8988T (cell line): ENCODE results near the gene FARS2.

Experiments used
- DNase-seq: peaks from one replicate; pipeline ENCODE4 v3.0.0; 2011

FARS2 gene

DNA sequence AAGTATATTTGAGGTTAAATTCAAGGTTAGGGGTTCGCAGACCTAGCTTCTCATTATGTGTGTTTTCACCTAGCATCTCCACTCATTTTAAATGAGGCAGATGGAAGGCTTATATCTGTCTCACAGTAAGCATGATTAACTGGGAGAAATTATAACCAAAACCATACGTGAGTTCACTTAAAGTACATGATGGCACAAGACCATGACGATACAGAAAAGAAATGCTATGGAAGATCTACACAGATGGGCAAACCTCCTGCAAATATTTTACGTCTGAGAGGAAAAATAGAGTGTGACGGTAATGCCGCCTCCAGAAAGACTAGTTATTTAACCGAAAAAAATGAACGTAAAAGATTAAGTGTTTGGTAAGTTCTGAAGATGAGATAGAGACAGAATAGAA lies 337.8 kb downstream of the FARS2 start:
- no peak for DNase-seq

GRCh38 chr6:5605937-5606336 lies 344.6 kb downstream of the FARS2 start:
- no peak for DNase-seq

DNA sequence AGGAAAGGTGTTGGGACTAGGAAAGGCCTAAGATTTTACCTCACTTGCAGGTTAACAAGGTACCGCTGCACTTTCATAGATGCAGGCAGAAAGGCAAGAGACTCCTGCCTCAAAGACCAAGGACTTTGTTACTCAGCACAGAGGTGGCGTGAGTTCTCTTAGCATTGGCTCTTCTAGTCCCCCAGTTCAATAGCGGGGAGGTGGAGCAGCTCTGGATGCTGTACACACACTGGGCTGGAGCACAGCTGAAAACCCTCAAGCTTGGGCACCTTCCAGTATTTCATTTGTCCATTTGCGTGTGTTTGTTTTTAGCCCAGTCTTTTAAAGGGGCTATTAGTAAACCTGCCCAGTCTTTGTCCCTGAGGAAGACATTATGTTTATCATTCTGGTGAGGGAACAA lies 345.2 kb downstream of the FARS2 start:
- DNase-seq, result no peak

DNA sequence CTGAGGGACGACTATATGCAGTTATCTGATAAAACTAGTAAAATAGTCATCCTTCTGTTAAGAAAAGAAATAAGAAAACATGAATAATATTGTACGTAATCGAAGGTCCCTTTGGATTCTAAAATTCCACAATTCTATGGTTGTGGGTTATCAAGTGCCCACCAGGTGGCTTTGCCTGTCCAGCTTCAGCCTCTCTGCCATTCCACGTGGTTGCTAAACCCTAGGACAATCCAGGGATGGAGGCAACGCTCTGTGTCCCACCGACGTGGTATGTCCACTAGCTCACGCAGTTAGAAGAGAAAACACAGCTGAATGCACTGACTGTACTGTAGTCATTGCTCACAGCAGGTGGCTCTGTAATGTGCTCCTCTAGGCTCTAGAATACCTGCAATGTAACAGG lies 349.3 kb downstream of the FARS2 start:
- no peak for DNase-seq

- DNase-seq, result no peak
These were observed 355.9 kb downstream of the FARS2 start for GRCh38 chr6:5617179-5617578.

DNA sequence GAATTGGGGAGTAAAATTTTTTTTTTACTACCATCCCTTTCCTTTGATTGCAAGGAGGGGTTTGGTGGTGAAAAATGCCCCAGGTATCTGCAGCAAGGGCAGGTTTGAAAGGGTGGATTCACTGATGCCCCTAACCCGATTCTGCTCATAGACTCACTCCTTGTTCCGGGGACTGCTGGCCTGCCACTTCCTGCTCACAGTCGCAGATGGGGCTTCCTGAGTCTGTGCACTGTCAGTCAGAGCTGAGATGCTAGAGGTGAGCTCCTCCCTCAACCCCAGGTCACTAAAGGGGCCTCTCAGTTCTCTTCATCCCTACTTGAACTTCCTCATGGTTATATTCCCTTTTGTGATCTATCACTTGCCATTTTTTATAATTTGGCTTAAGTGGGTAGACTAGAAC lies 357.9 kb downstream of the FARS2 start:
- no peak for DNase-seq

DNA sequence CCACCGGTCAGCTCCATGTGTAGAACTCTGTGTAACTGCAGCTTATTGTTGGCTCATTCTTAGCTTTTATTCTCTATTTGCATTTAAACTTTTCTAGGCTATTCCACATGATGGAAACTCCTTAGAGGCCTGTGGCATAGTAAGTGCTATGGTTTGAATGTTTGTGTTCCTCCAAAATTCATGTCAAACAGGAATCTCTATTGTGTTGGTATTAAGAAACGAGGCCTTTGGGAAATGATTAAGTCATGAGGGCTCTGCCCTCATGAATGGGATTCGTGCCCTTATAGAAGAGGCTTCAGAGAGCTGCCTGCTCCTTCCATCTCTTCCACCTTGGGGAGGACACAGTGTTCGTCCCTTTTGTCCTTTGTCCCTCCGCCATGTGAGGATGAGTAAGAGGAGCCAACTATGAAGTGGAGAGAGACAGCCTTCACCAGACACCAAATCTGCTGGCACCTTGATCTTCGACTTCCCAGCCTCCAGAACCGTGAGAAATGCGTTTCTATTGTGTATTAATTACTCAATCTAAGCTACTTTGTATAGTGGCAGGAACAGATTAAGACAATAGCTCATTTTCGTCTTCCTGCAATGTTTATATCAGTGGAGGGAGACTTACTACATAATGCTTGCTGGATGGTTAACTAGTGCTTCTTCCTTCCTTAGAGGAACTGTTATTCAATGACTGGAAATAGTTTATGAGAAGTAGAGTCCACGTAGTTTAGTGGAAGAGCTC lies 361.1 kb downstream of the FARS2 start:
- DNase-seq, result no peak

GRCh38 chr6:5623769-5624168 lies 362.5 kb downstream of the FARS2 start:
- DNase-seq, result no peak

- DNase-seq, result no peak
These were observed 362.9 kb downstream of the FARS2 start for GRCh38 chr6:5624256-5624655.

- no peak for DNase-seq
These were observed 365.6 kb downstream of the FARS2 start for GRCh38 chr6:5626727-5627426.

DNA sequence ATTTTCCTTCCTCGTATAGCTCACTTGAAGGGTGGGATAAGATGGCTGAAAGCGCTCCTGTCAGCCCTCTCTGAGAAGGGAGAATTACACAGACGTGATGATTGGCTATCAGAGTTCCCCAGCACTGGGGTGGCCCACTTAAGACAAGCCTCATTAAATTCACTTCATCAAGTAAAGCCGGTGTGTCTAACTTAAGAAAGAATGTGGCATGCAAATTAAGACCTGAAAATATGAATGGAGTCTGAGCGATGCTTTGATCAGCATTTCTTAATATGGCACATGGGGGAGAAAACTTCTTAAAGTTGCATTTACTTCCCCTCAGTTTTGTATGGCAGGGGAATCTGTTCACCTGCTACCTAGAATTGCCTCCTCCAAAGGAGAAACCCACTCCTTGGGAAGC lies 369.3 kb downstream of the FARS2 start:
- DNase-seq, result no peak

- no peak for DNase-seq
These were observed 371.1 kb downstream of the FARS2 start for GRCh38 chr6:5632348-5632935.

- DNase-seq, result no peak
These were observed 373.2 kb downstream of the FARS2 start for GRCh38 chr6:5634525-5634924.

DNA sequence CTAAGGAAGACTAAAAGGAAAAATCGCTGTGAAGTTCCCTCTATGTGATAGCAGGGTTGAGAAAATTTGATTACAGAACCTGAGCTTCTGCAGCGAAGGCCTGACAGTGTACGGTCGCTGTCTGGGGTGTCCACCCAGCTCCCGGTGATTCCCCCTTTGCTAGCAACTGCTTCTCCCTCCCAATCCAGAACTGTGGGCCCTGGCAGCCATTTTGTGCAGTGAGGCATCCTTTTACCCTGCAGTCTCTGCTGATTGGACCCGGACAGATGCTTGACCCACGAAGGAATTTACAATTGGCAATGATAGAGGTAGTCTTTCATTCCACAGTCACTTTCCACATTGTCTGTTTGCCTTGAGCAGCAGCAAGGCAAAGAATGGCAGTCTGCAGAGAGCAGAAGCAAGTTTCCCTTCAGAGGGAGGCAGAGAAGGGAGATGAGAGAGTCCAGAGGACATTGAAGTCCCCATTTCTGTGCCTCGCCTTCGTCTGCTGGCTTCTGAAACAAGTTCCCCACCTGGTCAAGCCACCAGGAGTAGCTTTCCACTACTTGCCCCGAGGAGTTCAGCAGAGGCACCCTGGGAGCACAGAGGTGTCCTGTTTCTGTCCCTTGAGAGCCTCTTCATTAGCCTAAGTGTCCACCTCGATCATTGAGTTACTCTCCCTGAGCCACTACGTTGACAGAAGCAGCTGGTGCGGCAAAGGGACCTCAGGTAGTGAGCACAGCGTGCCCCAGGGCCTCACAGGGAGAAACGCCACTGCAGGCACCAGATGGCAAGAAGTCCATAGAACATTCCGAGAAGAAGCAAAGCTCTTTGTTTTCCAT lies 375.1 kb downstream of the FARS2 start:
- DNase-seq, result no peak

- no peak for DNase-seq
These were observed 376.4 kb downstream of the FARS2 start for GRCh38 chr6:5637714-5638113.

DNA sequence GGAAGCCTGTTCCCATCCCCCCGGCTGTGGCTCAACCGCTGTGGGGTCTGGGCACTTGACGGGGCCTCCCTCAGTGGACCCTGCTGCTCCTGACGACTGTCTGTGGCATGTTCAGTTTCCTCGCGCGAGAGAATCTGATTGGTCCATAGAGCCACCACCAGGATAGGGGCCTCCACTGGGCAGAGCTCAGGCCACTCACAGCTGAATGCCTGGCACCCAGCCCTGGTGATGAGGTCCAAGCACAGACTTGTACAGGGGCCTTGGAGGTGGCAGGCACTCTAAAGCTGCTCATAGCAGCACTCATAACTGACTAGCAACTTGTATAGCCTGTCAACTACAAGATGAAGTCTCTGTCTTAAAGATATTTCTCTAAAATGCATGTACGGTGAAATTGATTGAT lies 377.4 kb downstream of the FARS2 start:
- no peak for DNase-seq

- DNase-seq, result no peak
These were observed 377.9 kb downstream of the FARS2 start for GRCh38 chr6:5639193-5639592.

- no peak for DNase-seq
These were observed 379.3 kb downstream of the FARS2 start for GRCh38 chr6:5640614-5641013.

- DNase-seq, result no peak
These were observed 383.3 kb downstream of the FARS2 start for GRCh38 chr6:5644523-5645185.

GRCh38 chr6:5645328-5646290 lies 384.3 kb downstream of the FARS2 start:
- no peak for DNase-seq

DNA sequence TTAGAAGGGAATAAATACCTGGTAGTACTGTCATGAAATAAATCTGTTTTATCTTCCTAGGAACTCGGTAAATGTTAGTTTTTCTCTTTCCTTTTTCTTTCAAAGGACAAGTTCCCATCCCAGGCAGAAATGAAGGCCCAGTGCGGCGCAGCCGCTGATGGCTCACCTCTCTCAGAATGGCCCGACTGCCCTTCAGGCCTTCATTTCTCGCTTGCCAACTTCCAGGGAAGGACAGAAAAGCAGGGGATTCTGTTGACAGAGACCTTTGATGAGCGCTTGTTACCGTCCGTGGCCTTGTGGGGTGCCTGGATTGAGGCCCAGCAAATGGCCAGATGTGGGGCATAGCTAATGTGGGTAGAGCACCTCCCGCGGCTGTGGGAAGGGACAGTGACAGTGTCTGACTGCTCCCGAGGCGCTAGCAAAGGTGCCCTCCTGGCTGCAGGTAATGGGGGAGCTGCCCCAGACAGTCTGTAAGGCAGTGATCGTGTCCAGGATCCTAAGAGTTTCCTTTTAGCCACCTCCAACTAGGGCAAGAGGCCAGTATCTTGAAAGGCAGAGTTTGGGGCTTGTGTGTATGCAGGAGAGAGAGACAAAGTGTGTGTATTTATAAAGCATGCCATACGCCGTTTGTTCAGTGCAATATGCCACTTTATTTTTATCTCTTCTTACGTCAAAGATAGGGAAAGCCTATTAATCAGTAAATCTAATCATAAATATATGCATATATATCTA lies 391.3 kb downstream of the FARS2 start:
- DNase-seq, result no peak
